ENCODE results near the gene GPT2. TPM values are rescaled to one million over a fixed set of nuclear protein-coding genes. Genes with fewer than 3 reads are reported as not detected.

GPT2 gene
- total and polyA plus RNA-seq, 5 donors, result 4.0 to 6.8 (median 4.6) TPM

GRCh38 chr16:46850619-46851555, 33.3 kb upstream of the GPT2 start:
- no peak overlapping the region for H3K27ac ChIP-seq (ENCODE audit: low read length)
- no peaks in the 10 kb centered on the region for H3K4me1 ChIP-seq (ENCODE audit: control insufficient read depth, insufficient read depth, low read length)
- no peak for ATAC-seq
- no peaks in the 10 kb centered on the region for H3K9me3 ChIP-seq (ENCODE audit: control insufficient read depth, low read length)
- no peak for DNase-seq
- H3K27me3 ChIP-seq (ENCODE audit: control insufficient read depth, insufficient read depth), result no peaks in the 10 kb centered on the region
- WGBS, result 77% methylated on average over 5 of the region's 5 CpGs
- intact Hi-C loops (cut with DNase I), result loop anchor here in 1 of 4 donors (5.0 kb wide), 1 partner anchor 56 kb away; no protein-coding TSS in a partner anchor
- H3K4me3 ChIP-seq (ENCODE audit: low read length), result no peak overlapping the region

GRCh38 chr16:46852130-46852529, 32.0 kb upstream of the GPT2 start:
- intact Hi-C loops (cut with DNase I), result loop anchor here in 1 of 4 donors (5.0 kb wide), 1 partner anchor 55 kb away; no protein-coding TSS in a partner anchor
- DNase-seq (no peak), ATAC-seq (no peak)
- H3K4me3 ChIP-seq (ENCODE audit: low read length), result no peak overlapping the region
- H3K4me1 ChIP-seq (ENCODE audit: control insufficient read depth, insufficient read depth, low read length), result no peaks in the 10 kb centered on the region
- WGBS, result 61% methylated on average over 3 of the region's 3 CpGs
- H3K27me3 ChIP-seq (ENCODE audit: control insufficient read depth, insufficient read depth), result no peaks in the 10 kb centered on the region
- no peaks in the 10 kb centered on the region for H3K9me3 ChIP-seq (ENCODE audit: control insufficient read depth, low read length)
- no peak overlapping the region for H3K27ac ChIP-seq (ENCODE audit: low read length)

GRCh38 chr16:46853713-46854443, 30.3 kb upstream of the GPT2 start:
- H3K9me3 ChIP-seq (ENCODE audit: control insufficient read depth, low read length), result no peaks in the 10 kb centered on the region
- H3K27ac ChIP-seq (ENCODE audit: low read length), result no peak overlapping the region
- 20% methylated on average over 5 of the region's 5 CpGs for WGBS
- peak; percentile 71 to 76 for ATAC-seq
- intact Hi-C loops (cut with DNase I), result loop anchor here in 3 of 4 donors (2.0 to 5.0 kb wide), 3 partner anchors 53 to 55 kb away; no protein-coding TSS in a partner anchor
- H3K4me3 ChIP-seq (ENCODE audit: low read length), result no peak overlapping the region
- DNase-seq, result peak; percentile 74 to 89 (median 85)
- no peaks in the 10 kb centered on the region for H3K4me1 ChIP-seq (ENCODE audit: control insufficient read depth, insufficient read depth, low read length)
- H3K27me3 ChIP-seq (ENCODE audit: control insufficient read depth, insufficient read depth), result no peaks in the 10 kb centered on the region

- intact Hi-C loops (cut with DNase I), result loop anchor here (2.0 to 5.0 kb wide), 3 partner anchors 52 to 54 kb away; no protein-coding TSS in a partner anchor
- 88% methylated on average over 2 of the region's 2 CpGs for WGBS
- no peak for DNase-seq
- Histone ChIP-seq H3K27me3 (ENCODE audit: control insufficient read depth, insufficient read depth) (no peaks in the 10 kb centered on the region), H3K27ac (ENCODE audit: low read length) (no peak overlapping the region), H3K9me3 (ENCODE audit: control insufficient read depth, low read length) (no peaks in the 10 kb centered on the region), H3K4me1 (ENCODE audit: control insufficient read depth, insufficient read depth, low read length) (no peaks in the 10 kb centered on the region), H3K4me3 (ENCODE audit: low read length) (no peak overlapping the region)
- no peak for ATAC-seq
These were observed 29.3 kb upstream of the GPT2 start for GRCh38 chr16:46854846-46855245.

- Histone ChIP-seq H3K4me3 (ENCODE audit: low read length) (no peak overlapping the region), H3K4me1 (ENCODE audit: control insufficient read depth, insufficient read depth, low read length) (no peaks in the 10 kb centered on the region), H3K27ac (ENCODE audit: low read length) (no peak overlapping the region), H3K27me3 (ENCODE audit: control insufficient read depth, insufficient read depth) (no peaks in the 10 kb centered on the region), H3K9me3 (ENCODE audit: control insufficient read depth, low read length) (no peaks in the 10 kb centered on the region)
- ATAC-seq, result no peak
- WGBS, result 64% methylated on average over 4 of the region's 4 CpGs
- DNase-seq, result no peak
- intact Hi-C loops (cut with DNase I), result loop anchor here in 3 of 4 donors (2.0 to 5.0 kb wide), 3 partner anchors 51 to 53 kb away; no protein-coding TSS in a partner anchor
These were observed 28.8 kb upstream of the GPT2 start for GRCh38 chr16:46855389-46855788.

GRCh38 chr16:46857368-46857945, 26.7 kb upstream of the GPT2 start:
- H3K27me3 ChIP-seq (ENCODE audit: control insufficient read depth, insufficient read depth), result no peaks in the 10 kb centered on the region
- H3K9me3 ChIP-seq (ENCODE audit: control insufficient read depth, low read length), result no peaks in the 10 kb centered on the region
- H3K4me1 ChIP-seq (ENCODE audit: control insufficient read depth, insufficient read depth, low read length), result no peaks in the 10 kb centered on the region
- no peak overlapping the region for H3K4me3 ChIP-seq (ENCODE audit: low read length)
- DNase-seq, result no peak
- no peak overlapping the region for H3K27ac ChIP-seq (ENCODE audit: low read length)
- intact Hi-C loops (cut with DNase I), result loop anchor here in 1 of 4 donors (5.0 kb wide), 1 partner anchor 50 kb away; no protein-coding TSS in a partner anchor
- peak; percentile 34 to 57 for ATAC-seq
- WGBS, result 40% methylated on average over 6 of the region's 6 CpGs

- ATAC-seq (no peak), DNase-seq (no peak)
- H3K27ac ChIP-seq (ENCODE audit: low read length), result no peak overlapping the region
- intact Hi-C loops (cut with DNase I), result loop anchor here in 1 of 4 donors (5.0 kb wide), 1 partner anchor 49 kb away; no protein-coding TSS in a partner anchor
- 96% methylated on average over 6 of the region's 6 CpGs for WGBS
- H3K27me3 ChIP-seq (ENCODE audit: control insufficient read depth, insufficient read depth), result no peaks in the 10 kb centered on the region
- H3K9me3 ChIP-seq (ENCODE audit: control insufficient read depth, low read length), result no peaks in the 10 kb centered on the region
- no peak overlapping the region for H3K4me3 ChIP-seq (ENCODE audit: low read length)
- H3K4me1 ChIP-seq (ENCODE audit: control insufficient read depth, insufficient read depth, low read length), result no peaks in the 10 kb centered on the region
These were observed 26.0 kb upstream of the GPT2 start for GRCh38 chr16:46858151-46858550.

GRCh38 chr16:46859719-46860152, 24.4 kb upstream of the GPT2 start:
- H3K27me3 ChIP-seq (ENCODE audit: control insufficient read depth, insufficient read depth), result no peaks in the 10 kb centered on the region
- no peak overlapping the region for H3K4me3 ChIP-seq (ENCODE audit: low read length)
- no peaks in the 10 kb centered on the region for H3K4me1 ChIP-seq (ENCODE audit: control insufficient read depth, insufficient read depth, low read length)
- WGBS, result 80% methylated on average over 5 of the region's 5 CpGs
- no peaks in the 10 kb centered on the region for H3K9me3 ChIP-seq (ENCODE audit: control insufficient read depth, low read length)
- ATAC-seq, result peak in 1 of 2 donors; percentile 68
- no peak overlapping the region for H3K27ac ChIP-seq (ENCODE audit: low read length)
- DNase-seq, result no peak
- intact Hi-C loops (cut with DNase I), result loop anchor here in 1 of 4 donors (5.0 kb wide), 1 partner anchor 48 kb away; no protein-coding TSS in a partner anchor

- Histone ChIP-seq H3K4me1 (ENCODE audit: control insufficient read depth, insufficient read depth, low read length) (no peaks in the 10 kb centered on the region), H3K9me3 (ENCODE audit: control insufficient read depth, low read length) (no peaks in the 10 kb centered on the region), H3K4me3 (ENCODE audit: low read length) (no peak overlapping the region), H3K27ac (ENCODE audit: low read length) (no peak overlapping the region), H3K27me3 (ENCODE audit: control insufficient read depth, insufficient read depth) (no peaks in the 10 kb centered on the region)
- intact Hi-C loops (cut with DNase I), result no loop called here
- DNase-seq (no peak), ATAC-seq (no peak)
- 81% methylated on average over 16 of the region's 16 CpGs for WGBS
These were observed 21.4 kb upstream of the GPT2 start for GRCh38 chr16:46862555-46863447.

- Histone ChIP-seq H3K4me1 (ENCODE audit: control insufficient read depth, insufficient read depth, low read length) (no peaks in the 10 kb centered on the region), H3K9me3 (ENCODE audit: control insufficient read depth, low read length) (no peaks in the 10 kb centered on the region), H3K4me3 (ENCODE audit: low read length) (no peak overlapping the region), H3K27ac (ENCODE audit: low read length) (no peak overlapping the region), H3K27me3 (ENCODE audit: control insufficient read depth, insufficient read depth) (no peaks in the 10 kb centered on the region)
- no peak for DNase-seq
- 75% methylated on average over 1 of the region's 1 CpG for WGBS
- intact Hi-C loops (cut with DNase I), result no loop called here
- no peak for ATAC-seq
These were observed 17.9 kb upstream of the GPT2 start for GRCh38 chr16:46866286-46866685.

Data from right cardiac atrium (tissue), 5 donors.